DND-41 (cell line): ENCODE results near the gene NTN4.

ENCODE experiments used
- ATAC-seq: fragments of 200-7000 bp; cut with Tn5 transposase; 3 replicates; pipeline ENCODE4 v1.9.1; 2021; ENCODE audit warnings: low read depth; ENCODE audit not compliant: insufficient read depth
- DNase-seq: peaks from one replicate; pipeline ENCODE4 v3.0.0-alpha.2; 2020
- H2AFZ ChIP-seq: 2 replicates; pipeline ENCODE4 v1.6.0; 2012; ENCODE audit warnings: low read depth, low read length
- H3K27ac ChIP-seq: 2 replicates; pipeline ENCODE4 v1.5.1; 2012; ENCODE audit warnings: low read length, inconsistent platforms
- H3K27me3 ChIP-seq: fragments of 200-600 bp; sonication (generic); 2 replicates; pipeline ENCODE4 v1.6.0; 2012; ENCODE audit warnings: low read length, mild to moderate bottlenecking, inconsistent platforms; ENCODE audit not compliant: insufficient read depth, poor library complexity
- H3K36me3 ChIP-seq: 2 replicates; pipeline ENCODE4 v1.5.1; 2012; ENCODE audit warnings: low read length, inconsistent platforms; ENCODE audit not compliant: insufficient read depth
- H3K4me1 ChIP-seq: 2 replicates; pipeline ENCODE4 v1.5.1; 2012; ENCODE audit warnings: mild to moderate bottlenecking, low read length; ENCODE audit not compliant: insufficient read depth
- H3K4me2 ChIP-seq: 2 replicates; pipeline ENCODE4 v1.6.0; 2012; ENCODE audit warnings: mild to moderate bottlenecking, moderate library complexity, low read length, inconsistent platforms; ENCODE audit not compliant: insufficient read depth
- H3K4me3 ChIP-seq, 2 experiments: fragments of 200-600 bp in 1 of 2; shearing (Covaris generic) in 1 of 2; 2 replicates each; pipeline ENCODE4 v1.5.1; 2012 to 2016; ENCODE audit warnings: inconsistent platforms in 2 of 2, low read length in 2 of 2, mild to moderate bottlenecking in 2 of 2, low read depth in 1 of 2, moderate library complexity in 1 of 2
- H3K79me2 ChIP-seq: 2 replicates; pipeline ENCODE4 v1.6.0; 2012; ENCODE audit warnings: low read length, inconsistent platforms; ENCODE audit not compliant: insufficient read depth
- H3K9ac ChIP-seq: 2 replicates; pipeline ENCODE4 v1.6.0; 2012; ENCODE audit warnings: low read depth, mild to moderate bottlenecking, inconsistent platforms, low read length, moderate library complexity
- H3K9me3 ChIP-seq: 2 replicates; pipeline ENCODE4 v1.5.1; 2012; ENCODE audit warnings: low read length, moderate library complexity, mild to moderate bottlenecking, inconsistent platforms; ENCODE audit not compliant: insufficient read depth, severe bottlenecking
- H4K20me1 ChIP-seq: 2 replicates; pipeline ENCODE4 v1.6.0; 2012; ENCODE audit warnings: low read length; ENCODE audit not compliant: insufficient read depth
- CTCF ChIP-seq: IDR thresholded peaks from 2 replicates; pipeline ENCODE4 v1.5.1; 2012; ENCODE audit warnings: borderline replicate concordance, low read length, moderate library complexity, mild to moderate bottlenecking; ENCODE audit not compliant: poor library complexity, severe bottlenecking; ENCODE audit errors: extremely low read depth
- EZH2 ChIP-seq: IDR thresholded peaks from 3 replicates; pipeline ENCODE4 v1.6.1; 2012; ENCODE audit warnings: borderline replicate concordance, low read depth, mild to moderate bottlenecking, moderate library complexity, low read length, inconsistent platforms; ENCODE audit not compliant: severe bottlenecking

Gene NTN4

GRCh38 chr12:95715177-95715576 is 75.4 kb downstream of the NTN4 start:
- Histone ChIP-seq H3K79me2 (no peaks in the 10 kb centered on the region), H3K4me2 (no peak overlapping the region), H3K27me3 (no peaks in the 10 kb centered on the region), H2AFZ (no peak overlapping the region), H3K36me3 (no peaks in the 10 kb centered on the region), H3K9ac (no peak overlapping the region), H4K20me1 (no peaks in the 10 kb centered on the region), H3K4me1 (no peaks in the 10 kb centered on the region), H3K27ac (no peak overlapping the region), H3K9me3 (no peaks in the 10 kb centered on the region), H3K4me3 (no peak overlapping the region)
- ATAC-seq (no peak), DNase-seq (no peak)
- TF ChIP-seq EZH2 (no peak), CTCF (no peak)

DNA sequence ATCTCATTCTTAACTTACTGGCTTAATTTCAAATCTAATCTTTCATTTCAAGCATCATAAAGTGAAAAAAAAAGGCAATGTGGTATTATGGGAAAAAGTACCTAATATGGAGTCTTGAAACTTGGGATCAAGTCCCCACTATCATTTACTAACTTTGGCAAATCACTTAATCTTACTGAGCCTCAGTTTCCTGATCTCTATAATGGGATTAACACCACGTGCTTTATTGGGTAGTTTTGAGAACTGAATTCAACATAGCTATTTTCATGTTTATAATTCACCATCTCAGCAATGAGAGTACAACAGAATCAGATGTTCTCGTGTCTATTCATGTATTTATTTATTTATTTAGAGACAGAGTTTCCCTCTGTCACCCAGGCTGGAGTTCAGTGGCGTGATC is 78.3 kb downstream of the NTN4 start:
- no peaks in the 10 kb centered on the region for H3K27me3 ChIP-seq
- H3K4me3 ChIP-seq = no peak overlapping the region
- no peaks in the 10 kb centered on the region for H4K20me1 ChIP-seq
- ATAC-seq (no peak), DNase-seq (no peak)
- no peaks in the 10 kb centered on the region for H3K79me2 ChIP-seq
- no peaks in the 10 kb centered on the region for H3K36me3 ChIP-seq
- H3K4me1 ChIP-seq = no peaks in the 10 kb centered on the region
- no peaks in the 10 kb centered on the region for H3K9me3 ChIP-seq
- TF ChIP-seq CTCF (no peak), EZH2 (no peak)
- H3K27ac ChIP-seq = no peak overlapping the region
- H3K4me2 ChIP-seq = no peak overlapping the region
- H3K9ac ChIP-seq = no peak overlapping the region
- no peak overlapping the region for H2AFZ ChIP-seq

GRCh38 chr12:95710386-95710785 is 80.2 kb downstream of the NTN4 start:
- no peaks in the 10 kb centered on the region for H3K79me2 ChIP-seq
- no peak overlapping the region for H2AFZ ChIP-seq
- DNase-seq (no peak), ATAC-seq (no peak)
- no peak overlapping the region for H3K4me3 ChIP-seq
- no peaks in the 10 kb centered on the region for H4K20me1 ChIP-seq
- H3K4me1 ChIP-seq = no peaks in the 10 kb centered on the region
- H3K27me3 ChIP-seq = no peaks in the 10 kb centered on the region
- H3K9me3 ChIP-seq = no peaks in the 10 kb centered on the region
- no peak overlapping the region for H3K9ac ChIP-seq
- no peak overlapping the region for H3K4me2 ChIP-seq
- TF ChIP-seq EZH2 (no peak), CTCF (no peak)
- no peak overlapping the region for H3K27ac ChIP-seq
- H3K36me3 ChIP-seq = no peaks in the 10 kb centered on the region

- Histone ChIP-seq H3K79me2 (no peaks in the 10 kb centered on the region), H3K9ac (no peak overlapping the region), H3K4me1 (no peaks in the 10 kb centered on the region), H4K20me1 (no peaks in the 10 kb centered on the region), H2AFZ (no peak overlapping the region), H3K27ac (no peak overlapping the region), H3K9me3 (no peaks in the 10 kb centered on the region), H3K27me3 (no peaks in the 10 kb centered on the region), H3K4me2 (no peak overlapping the region), H3K36me3 (no peaks in the 10 kb centered on the region), H3K4me3 (no peak overlapping the region)
- no peak for TF ChIP-seq EZH2
- no peak for TF ChIP-seq CTCF
- no peak for DNase-seq
- no peak for ATAC-seq
Measured at GRCh38 chr12:95709152-95709551, 81.4 kb downstream of the NTN4 start.
